ENCODE measurements around the gene ARHGAP22. TPM values are rescaled to one million over a fixed set of nuclear protein-coding genes. Genes with fewer than 3 reads are reported as not detected.

Gene ARHGAP22
- total RNA-seq, 1 donor from 2014 or later = 3.8 TPM

DNA sequence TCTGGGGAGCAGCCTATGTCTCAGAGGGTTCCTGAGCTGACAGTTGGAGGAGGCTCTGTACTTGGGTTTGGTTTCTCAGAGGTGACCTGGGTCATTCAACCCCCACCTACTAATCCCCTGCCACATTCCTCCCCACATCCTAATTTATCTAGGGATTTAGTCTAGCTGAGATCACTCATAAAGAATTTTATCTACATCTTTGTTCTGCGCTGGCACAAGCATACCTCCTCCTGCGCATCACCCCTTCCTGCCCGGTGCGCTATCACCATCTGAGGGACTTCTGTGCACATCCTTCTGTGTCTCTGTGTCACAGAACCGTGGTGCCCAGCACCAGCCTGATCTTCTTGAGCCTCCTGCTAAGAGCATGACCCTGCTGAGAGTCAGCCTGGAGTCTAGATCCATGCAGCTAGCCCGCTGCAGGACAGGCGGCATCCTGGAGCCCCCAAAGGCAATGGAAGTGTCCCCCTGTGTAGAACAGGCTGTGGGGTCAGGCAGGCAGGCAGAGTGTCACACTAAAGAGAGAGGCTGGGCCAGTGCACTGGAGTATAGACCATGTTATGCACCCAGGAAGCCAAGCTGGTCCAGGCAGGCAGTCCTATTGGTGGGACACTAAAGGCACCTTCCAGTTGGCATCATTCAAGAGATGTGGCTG, 63.6 kb downstream of the ARHGAP22 start:
- H3K36me3 Mint-ChIP-seq (ENCODE audit: insufficient read depth) = no peaks in the 10 kb centered on the region
- no peak overlapping the region for H3K27ac Mint-ChIP-seq
- no peaks in the 10 kb centered on the region for H3K9me3 Mint-ChIP-seq (ENCODE audit: low read depth)
- no peak overlapping the region for H3K4me3 Mint-ChIP-seq (ENCODE audit: low read depth)
- no peak for DNase-seq (ENCODE audit: low spot score, unreplicated experiment)
- no peaks in the 10 kb centered on the region for H3K4me1 Mint-ChIP-seq (ENCODE audit: low read depth)
- TF ChIP-seq CTCF (IDR thresholded peaks at IDR 0.05; ENCODE audit: unreplicated experiment) = no peak
- H3K27me3 Mint-ChIP-seq = peaks cover 12% of the 10 kb centered on the region

DNA sequence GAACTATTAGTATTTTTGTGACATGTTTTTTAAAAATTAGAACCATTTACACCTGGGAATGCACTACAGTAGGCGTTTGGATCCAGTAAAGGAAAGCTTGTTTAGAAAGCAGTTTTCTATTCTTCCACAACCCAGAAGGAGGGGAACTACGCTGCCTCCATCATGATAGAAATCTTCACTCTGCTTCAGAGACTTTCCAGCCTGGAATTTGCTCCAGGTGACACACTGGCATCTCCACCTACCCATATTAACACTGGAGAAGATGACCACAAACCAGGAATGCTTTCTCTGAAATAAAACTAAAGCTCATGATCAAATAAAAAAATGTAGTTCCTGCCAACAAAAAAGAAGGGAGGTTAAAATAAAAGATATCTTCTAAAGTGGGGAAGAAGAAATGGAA, 66.3 kb downstream of the ARHGAP22 start:
- no peak for DNase-seq (ENCODE audit: low spot score, unreplicated experiment)
- Mint-ChIP-seq H3K27me3 (peaks cover 12% of the 10 kb centered on the region), H3K36me3 (ENCODE audit: insufficient read depth) (no peaks in the 10 kb centered on the region), H3K9me3 (ENCODE audit: low read depth) (no peaks in the 10 kb centered on the region), H3K4me1 (ENCODE audit: low read depth) (no peaks in the 10 kb centered on the region), H3K27ac (no peak overlapping the region), H3K4me3 (ENCODE audit: low read depth) (no peak overlapping the region)
- TF ChIP-seq CTCF (IDR thresholded peaks at IDR 0.05; ENCODE audit: unreplicated experiment) = no peak

DNA sequence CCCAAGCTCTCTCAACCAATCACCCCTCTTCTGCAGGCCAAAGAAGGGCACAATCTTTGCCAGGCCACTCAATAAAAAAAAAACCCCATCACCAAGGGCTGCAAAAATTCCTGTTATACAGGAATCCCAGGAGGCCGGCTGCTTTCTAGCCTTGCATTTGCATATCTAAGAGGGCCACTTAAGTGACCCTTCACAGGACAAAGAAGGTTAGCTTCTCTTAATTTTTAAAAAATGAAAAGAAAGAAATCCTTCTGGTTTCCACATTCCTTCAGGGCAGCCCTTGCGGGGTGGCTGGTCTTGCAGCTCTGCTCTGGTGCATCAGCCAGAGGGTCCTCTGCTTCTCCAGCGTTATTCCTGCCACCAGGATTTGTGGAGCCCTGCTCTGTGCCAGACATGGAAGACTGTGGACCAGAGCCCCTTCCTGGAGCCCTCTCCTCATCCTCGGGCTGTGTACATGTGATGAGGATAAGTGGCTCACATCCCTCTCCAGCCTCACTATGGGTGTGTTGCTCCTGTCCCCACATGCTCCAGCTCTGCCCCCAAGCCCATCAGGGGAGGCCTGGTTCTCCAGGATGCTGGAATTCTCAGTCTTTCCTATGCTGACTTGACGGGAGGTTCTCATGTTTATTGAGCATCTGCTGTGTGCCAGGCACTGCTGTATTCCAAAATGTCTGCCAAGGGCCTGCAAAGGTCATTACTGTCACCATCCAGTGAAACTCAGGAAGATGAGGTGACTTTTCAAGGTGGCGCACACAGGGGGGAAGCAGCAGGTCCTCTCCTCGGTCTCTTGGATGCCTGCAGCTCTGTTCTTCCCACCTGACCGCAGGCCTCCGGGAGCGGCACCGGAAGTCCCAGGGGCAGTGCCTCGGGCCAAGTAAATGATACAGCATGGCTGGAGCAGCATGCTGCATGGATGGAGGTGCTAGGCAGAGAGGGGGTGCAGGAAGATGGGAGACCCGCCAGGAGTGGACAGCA, 67.7 kb downstream of the ARHGAP22 start:
- no peak for TF ChIP-seq CTCF (IDR thresholded peaks at IDR 0.05; ENCODE audit: unreplicated experiment)
- H3K27ac Mint-ChIP-seq = no peak overlapping the region
- peaks cover 12% of the 10 kb centered on the region for H3K27me3 Mint-ChIP-seq
- H3K4me3 Mint-ChIP-seq (ENCODE audit: low read depth) = no peak overlapping the region
- no peaks in the 10 kb centered on the region for H3K9me3 Mint-ChIP-seq (ENCODE audit: low read depth)
- H3K36me3 Mint-ChIP-seq (ENCODE audit: insufficient read depth) = no peaks in the 10 kb centered on the region
- DNase-seq (ENCODE audit: low spot score, unreplicated experiment) = no peak
- no peaks in the 10 kb centered on the region for H3K4me1 Mint-ChIP-seq (ENCODE audit: low read depth)

DNA sequence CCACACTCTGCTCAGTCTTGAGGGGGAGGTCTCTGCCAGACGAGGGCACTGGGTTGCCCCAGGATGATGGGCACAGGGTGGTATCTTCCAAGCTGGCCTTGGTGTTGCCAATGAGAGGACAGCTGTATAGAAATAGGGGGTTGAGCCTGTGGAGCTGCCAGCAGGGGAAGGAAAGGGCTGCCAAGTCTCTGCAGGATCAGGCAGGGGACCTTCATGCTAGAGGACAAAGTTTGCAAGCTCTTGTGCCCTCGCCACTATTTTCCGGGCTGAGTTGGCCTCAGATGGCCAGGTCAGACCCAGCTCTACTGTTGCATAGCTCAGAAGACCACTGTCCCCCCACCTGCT, 68.7 kb downstream of the ARHGAP22 start:
- Mint-ChIP-seq H3K4me1 (ENCODE audit: low read depth) (no peaks in the 10 kb centered on the region), H3K4me3 (ENCODE audit: low read depth) (no peak overlapping the region), H3K9me3 (ENCODE audit: low read depth) (no peaks in the 10 kb centered on the region), H3K27me3 (peaks cover 5% of the 10 kb centered on the region), H3K36me3 (ENCODE audit: insufficient read depth) (no peaks in the 10 kb centered on the region), H3K27ac (no peak overlapping the region)
- DNase-seq (ENCODE audit: low spot score, unreplicated experiment) = no peak
- no peak for TF ChIP-seq CTCF (IDR thresholded peaks at IDR 0.05; ENCODE audit: unreplicated experiment)

- peak; percentile 24 for TF ChIP-seq CTCF (IDR thresholded peaks at IDR 0.05; ENCODE audit: unreplicated experiment)
- DNase-seq (ENCODE audit: low spot score, unreplicated experiment) = no peak
These were observed 69.3 kb downstream of the ARHGAP22 start for GRCh38 chr10:48535416-48536155.

More at GRCh38 chr10:48535416-48536155, 69.3 kb downstream of the ARHGAP22 start:
- H3K27ac Mint-ChIP-seq = no peak overlapping the region
- H3K9me3 Mint-ChIP-seq (ENCODE audit: low read depth) = no peaks in the 10 kb centered on the region
- no peaks in the 10 kb centered on the region for H3K4me1 Mint-ChIP-seq (ENCODE audit: low read depth)
- H3K4me3 Mint-ChIP-seq (ENCODE audit: low read depth) = no peak overlapping the region
- no peaks in the 10 kb centered on the region for H3K36me3 Mint-ChIP-seq (ENCODE audit: insufficient read depth)
- H3K27me3 Mint-ChIP-seq = peaks cover 5% of the 10 kb centered on the region
